IPS DF 6.9 (cell line): ENCODE data around the gene EXOSC1.
"Not testable (repeated sequence)": the region's sequence is repeated elsewhere in the genome, so short reads cannot be mapped to it uniquely, and the experiment has no call there.

Source experiments
- DNase-seq: peaks from one replicate; pipeline ENCODE4 v3.0.0-alpha.2; 2013; ENCODE audit warnings: low read depth, low spot score
- H3K27ac ChIP-seq: one replicate; pipeline ENCODE4 v1.5.1; 2013; ENCODE audit warnings: low read length, control low read depth
- H3K27me3 ChIP-seq: 2 replicates; pipeline ENCODE4 v1.6.1; 2013; ENCODE audit warnings: mild to moderate bottlenecking, low read length; ENCODE audit not compliant: control insufficient read depth, insufficient read depth
- H3K36me3 ChIP-seq: 2 replicates; pipeline ENCODE4 v1.6.1; 2013; ENCODE audit warnings: low read length; ENCODE audit not compliant: control insufficient read depth, insufficient read depth
- H3K4me1 ChIP-seq: 2 replicates; pipeline ENCODE4 v1.6.1; 2013; ENCODE audit warnings: low read length; ENCODE audit not compliant: control insufficient read depth, insufficient read depth
- H3K4me3 ChIP-seq: 2 replicates; pipeline ENCODE4 v1.5.1; 2013; ENCODE audit warnings: mild to moderate bottlenecking, low read length
- H3K9me3 ChIP-seq: 2 replicates; pipeline ENCODE4 v1.6.1; 2013; ENCODE audit warnings: low read length, inconsistent platforms; ENCODE audit not compliant: control insufficient read depth, insufficient read depth
- WGBS: extraction: QIAGEN DNeasy Blood & Tissue Kit; methylation state at CpG from one replicate; pipeline ENCODE4 v1.1.7; 2013; ENCODE audit warnings: mixed read lengths, missing lambda C conversion rate; ENCODE audit not compliant: insufficient read length, insufficient coverage; 5-methylcytosine and 5-hydroxymethylcytosine counted together

Gene EXOSC1

DNA sequence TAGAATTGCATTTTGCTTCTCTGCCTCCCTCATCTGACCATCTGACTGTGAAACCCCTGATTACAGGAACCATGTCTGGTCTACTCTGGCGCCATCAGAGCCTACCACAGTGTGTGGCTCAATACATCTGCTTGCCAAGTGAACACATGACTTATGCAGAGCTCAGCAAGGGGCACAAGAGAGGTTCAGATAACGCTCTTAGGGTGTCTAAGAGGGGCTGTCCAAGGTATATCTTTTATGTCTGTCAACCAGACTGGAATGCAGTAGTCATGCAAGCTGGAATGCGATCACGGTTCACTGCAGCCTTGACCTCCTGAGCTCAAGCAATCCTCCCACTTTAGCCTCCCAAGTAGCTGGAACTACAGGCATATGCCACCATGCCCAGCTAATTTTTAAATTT lies 34.4 kb downstream of the EXOSC1 start:
- Histone ChIP-seq H3K27me3 (no peaks in the 10 kb centered on the region), H3K27ac (no peak overlapping the region), H3K9me3 (no peaks in the 10 kb centered on the region), H3K36me3 (no peaks in the 10 kb centered on the region), H3K4me1 (no peaks in the 10 kb centered on the region), H3K4me3 (no peak overlapping the region)
- WGBS, result no CpG with 5 or more reads among the region's 4 CpGs
- no peak for DNase-seq

DNA sequence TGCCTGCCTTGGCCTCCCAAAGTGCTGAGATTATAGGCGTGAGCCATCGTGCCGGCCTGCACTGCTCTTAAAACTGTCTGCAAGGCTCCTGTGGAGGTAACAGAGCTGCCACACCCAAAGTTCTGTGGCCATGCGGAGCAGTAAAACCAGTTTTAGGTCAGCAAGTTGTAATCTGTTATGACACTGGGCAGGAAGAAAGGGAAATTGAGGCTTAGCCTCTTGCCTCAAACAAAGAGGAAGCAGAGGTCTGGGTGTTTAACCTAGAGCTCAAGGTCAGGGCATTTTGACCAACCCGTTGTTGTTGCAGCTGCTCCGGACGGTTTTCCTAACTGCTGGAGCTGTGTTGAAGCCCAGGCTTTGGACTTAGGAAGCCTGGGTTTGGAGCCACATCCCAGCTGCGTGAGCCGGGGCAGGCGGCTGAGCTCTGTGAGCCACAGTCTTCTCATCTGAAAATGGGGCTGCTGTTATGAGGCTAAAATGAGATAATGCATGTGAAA lies 37.3 kb downstream of the EXOSC1 start:
- no peak for DNase-seq
- Histone ChIP-seq H3K4me3 (no peak overlapping the region), H3K4me1 (no peaks in the 10 kb centered on the region)

DNA sequence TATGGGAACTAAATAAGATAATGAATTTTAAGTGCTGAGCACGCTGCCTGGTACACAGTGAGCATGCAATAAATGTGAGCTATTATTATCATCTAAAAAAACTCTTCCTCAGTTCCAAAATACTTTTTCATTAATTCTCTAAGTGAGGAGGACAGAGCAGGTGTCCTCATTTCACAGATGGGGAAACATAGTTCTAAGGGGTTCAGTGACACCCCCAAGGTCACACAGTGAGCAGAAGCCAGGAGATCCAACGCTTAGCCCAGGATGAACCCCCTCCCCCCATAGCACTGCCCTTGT lies 37.9 kb downstream of the EXOSC1 start:
- H3K27me3 ChIP-seq, result no peaks in the 10 kb centered on the region
- no peaks in the 10 kb centered on the region for H3K9me3 ChIP-seq
- no CpG with 5 or more reads among the region's 2 CpGs for WGBS
- no peak overlapping the region for H3K27ac ChIP-seq
- no peak for DNase-seq
- no peaks in the 10 kb centered on the region for H3K36me3 ChIP-seq
- H3K4me1 ChIP-seq, result no peaks in the 10 kb centered on the region
- H3K4me3 ChIP-seq, result no peak overlapping the region

More for the DNA sequence above, 37.3 kb downstream of the EXOSC1 start:
- H3K27me3 ChIP-seq, result no peaks in the 10 kb centered on the region
- no peaks in the 10 kb centered on the region for H3K36me3 ChIP-seq
- WGBS, result no CpG with 5 or more reads among the region's 10 CpGs
- no peak overlapping the region for H3K27ac ChIP-seq
- H3K9me3 ChIP-seq, result no peaks in the 10 kb centered on the region

DNA sequence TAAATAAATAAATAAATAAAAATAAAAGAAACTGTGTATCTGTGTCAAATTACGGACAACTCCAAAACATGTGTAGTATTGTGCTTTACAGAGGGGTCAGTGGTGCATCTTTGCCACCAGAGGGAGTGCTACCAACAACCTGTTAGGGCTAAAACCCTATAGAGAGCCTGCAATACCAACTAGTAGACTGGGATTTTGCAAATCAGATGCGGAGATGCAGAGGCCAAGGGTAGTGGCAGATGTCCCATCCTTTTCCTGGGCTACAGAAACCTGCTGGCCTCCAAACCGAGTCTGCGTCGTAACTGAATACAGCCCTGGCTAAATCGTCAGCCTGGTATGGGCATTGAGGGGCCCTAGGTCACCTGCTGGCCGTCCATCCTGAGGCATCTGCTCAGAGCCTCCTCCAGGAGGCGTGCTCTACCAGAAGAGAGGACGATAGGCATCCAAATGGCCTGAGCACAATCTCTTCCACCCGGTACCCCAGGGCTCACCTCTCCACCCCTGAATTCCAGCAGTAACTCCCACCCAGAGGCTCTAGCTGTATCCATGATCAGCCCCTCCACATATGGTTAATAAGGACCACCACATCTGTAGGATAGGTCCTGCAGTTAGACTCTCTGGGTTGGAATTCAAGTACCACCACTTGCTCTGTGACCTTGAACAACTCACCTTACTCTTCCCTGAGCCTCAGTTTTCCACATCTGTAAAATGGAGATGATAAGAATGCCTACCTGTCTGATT lies 38.4 kb downstream of the EXOSC1 start:
- WGBS, result no CpG with 5 or more reads among the region's 10 CpGs
- no peaks in the 10 kb centered on the region for H3K9me3 ChIP-seq
- no peaks in the 10 kb centered on the region for H3K36me3 ChIP-seq
- peak overlapping the region; percentile 25; the same call in 1 of the 2 replicates for H3K4me3 ChIP-seq
- no peaks in the 10 kb centered on the region for H3K27me3 ChIP-seq
- no peak overlapping the region for H3K27ac ChIP-seq
- H3K4me1 ChIP-seq, result no peaks in the 10 kb centered on the region
- DNase-seq, result peak; percentile 66

DNA sequence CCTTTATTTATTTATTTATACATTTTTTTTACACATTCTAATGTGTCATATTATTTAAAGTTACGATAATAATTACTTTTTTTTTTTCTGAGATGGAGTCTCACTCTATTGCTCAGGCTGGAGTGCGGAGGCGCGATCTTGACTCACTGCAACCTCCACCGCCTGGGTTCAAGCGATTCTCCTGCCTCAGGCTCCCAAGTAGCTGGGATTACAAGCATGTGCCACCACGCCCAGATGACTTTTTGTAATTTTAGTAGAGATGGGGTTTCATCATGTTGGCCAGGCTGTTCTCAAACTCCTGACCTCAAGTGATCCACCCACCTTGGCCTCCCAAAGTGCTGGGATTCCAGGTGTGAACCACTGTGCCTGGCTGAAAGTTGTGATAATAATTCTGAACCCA lies 39.3 kb downstream of the EXOSC1 start:
- H3K27ac ChIP-seq, DNase-seq, H3K4me1 ChIP-seq, H3K4me3 ChIP-seq, H3K9me3 ChIP-seq, H3K36me3 ChIP-seq, H3K27me3 ChIP-seq: not testable (repeated sequence)
- no CpG with 5 or more reads among the region's 7 CpGs for WGBS

DNA sequence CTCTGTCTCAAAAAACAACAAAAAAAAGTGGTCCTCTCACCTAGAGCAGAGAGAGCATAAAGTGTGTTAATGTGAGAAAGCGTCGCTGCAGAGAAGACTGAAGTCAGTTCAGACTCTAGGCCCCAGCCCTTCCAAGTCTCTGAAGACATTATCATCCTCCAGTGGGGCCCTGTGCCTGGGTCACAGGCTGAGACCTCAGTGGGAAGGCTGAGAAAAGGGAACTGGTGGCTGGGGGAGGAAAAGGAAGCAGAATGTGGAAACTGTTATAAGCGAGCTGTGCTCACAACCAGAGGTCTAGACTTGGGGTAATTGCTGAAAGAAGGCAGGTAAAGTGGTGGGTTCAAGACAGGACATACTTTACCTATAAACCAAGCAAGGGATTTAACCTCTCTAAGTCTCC lies 39.7 kb downstream of the EXOSC1 start:
- Histone ChIP-seq H3K27ac (no peak overlapping the region), H3K4me1 (no peaks in the 10 kb centered on the region), H3K27me3 (no peaks in the 10 kb centered on the region), H3K36me3 (no peaks in the 10 kb centered on the region), H3K4me3 (no peak overlapping the region), H3K9me3 (no peaks in the 10 kb centered on the region)
- WGBS, result no CpG with 5 or more reads among the region's 3 CpGs
- DNase-seq, result no peak

DNA sequence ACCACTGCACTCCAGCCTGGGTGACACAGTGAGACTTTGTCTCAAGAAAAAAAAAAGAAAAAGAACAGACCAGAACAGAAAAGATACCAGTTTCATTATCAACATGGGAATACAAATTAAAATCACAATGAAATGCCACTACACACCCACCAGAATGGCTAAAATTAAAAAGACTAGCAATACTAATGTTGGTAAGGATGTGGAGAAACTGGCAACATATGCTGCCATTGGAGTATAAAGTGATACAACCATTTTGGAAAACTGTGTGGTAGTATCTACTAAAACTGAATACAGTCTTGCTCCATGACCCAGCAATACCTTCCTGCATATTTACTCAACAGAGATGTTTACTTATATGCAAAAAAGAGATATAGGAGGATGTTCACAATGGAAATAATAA lies 41.8 kb downstream of the EXOSC1 start:
- no peak overlapping the region for H3K4me3 ChIP-seq
- H3K27ac ChIP-seq, result no peak overlapping the region
- no peaks in the 10 kb centered on the region for H3K27me3 ChIP-seq

DNA sequence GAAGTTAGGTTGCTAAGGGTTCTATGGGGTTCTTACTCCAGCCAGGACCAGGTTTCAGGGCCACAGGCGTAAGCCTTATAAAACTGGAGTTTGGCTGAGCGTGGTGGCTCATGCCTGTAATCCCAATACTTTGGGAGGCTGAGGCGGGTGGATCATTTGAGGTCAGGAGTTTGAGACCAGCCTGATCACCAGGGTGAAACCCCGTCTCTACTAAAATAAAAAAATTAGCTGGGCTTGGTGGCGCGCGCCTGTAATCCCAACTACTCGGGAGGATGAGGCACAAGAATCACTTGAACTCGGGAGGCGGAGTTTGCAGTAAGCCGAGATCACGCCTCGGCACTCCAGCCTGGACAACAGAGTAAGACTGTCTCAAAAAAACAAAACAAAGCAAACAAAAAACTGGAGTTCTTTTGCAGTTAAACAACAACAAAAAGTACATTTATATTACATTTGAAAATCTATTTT lies 44.3 kb downstream of the EXOSC1 start:
- WGBS, result no CpG with 5 or more reads among the region's 13 CpGs
- Histone ChIP-seq H3K27ac (no peak overlapping the region), H3K27me3 (no peaks in the 10 kb centered on the region), H3K9me3 (no peaks in the 10 kb centered on the region), H3K4me1 (peaks cover 3% of the 10 kb centered on the region; the same call in 1 of the 2 replicates), H3K4me3 (no peak overlapping the region), H3K36me3 (0 out of 2 replicates have a peak, but pooled peaks cover 3% of the 10 kb centered on the region)
- DNase-seq, result no peak

More for the DNA sequence above, 41.8 kb downstream of the EXOSC1 start:
- Histone ChIP-seq H3K9me3 (no peaks in the 10 kb centered on the region), H3K4me1 (peaks cover 3% of the 10 kb centered on the region; the same call in 1 of the 2 replicates), H3K36me3 (no peaks in the 10 kb centered on the region)
- no peak for DNase-seq

DNA sequence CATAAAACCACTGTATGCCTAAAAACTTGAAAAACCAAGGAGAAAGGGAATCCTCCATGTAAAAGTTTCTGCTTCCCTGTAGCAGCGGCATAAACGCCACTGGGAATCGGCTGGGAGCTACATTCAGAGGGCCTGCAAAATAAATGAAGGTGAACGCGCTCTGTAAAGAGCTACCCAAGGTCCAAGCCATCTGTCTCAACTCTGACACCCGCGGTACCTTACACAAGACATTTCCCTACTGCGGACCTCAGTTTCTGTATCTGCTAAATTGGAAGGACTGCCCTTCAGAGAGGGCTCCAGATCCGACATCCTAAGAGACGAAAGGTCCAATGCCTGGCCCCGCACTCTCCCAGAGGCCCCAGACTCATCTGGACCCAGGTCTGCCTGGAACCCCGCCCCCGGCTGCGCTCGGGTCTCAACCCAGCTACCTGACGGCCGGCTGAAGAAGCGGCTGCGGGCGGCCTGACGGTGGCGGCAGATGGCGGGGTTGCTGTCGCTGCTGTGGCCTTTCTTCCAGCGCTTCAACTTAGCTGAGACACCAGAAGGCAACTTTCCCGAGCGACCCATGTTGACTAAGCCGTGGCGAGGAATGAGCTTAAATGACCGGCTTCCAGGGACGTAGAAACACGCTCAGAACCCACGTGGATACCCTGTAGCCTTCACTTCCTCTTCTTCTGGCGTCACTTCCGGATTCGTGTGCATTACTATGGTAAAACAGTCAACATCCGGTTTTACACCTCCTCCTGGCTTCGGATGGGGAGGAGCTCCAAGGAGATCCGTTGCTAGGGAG lies 44.9 kb downstream of the EXOSC1 start, which contains the start of gene RRP12:
RRP12 (minus strand) TSS at position 676 of the 790 bp plus-strand sequence; CDS start at position 567, 109 bp downstream.
- peak; percentile 98 for DNase-seq
- no CpG with 5 or more reads among the region's 39 CpGs for whole genome bisulfite sequencing
- Histone ChIP-seq H3K27ac (no peak within 1 kb of the TSS), H3K36me3 (peaks cover 6% of the 10 kb centered on the region; the same call in 1 of the 2 replicates), H3K4me3 (peak within 1 kb of the TSS; percentile 83; the same call in 1 of the 2 replicates), H3K27me3 (no peaks in the 10 kb centered on the region), H3K9me3 (no peaks in the 10 kb centered on the region), H3K4me1 (peaks cover 3% of the 10 kb centered on the region; the same call in 1 of the 2 replicates)

DNA sequence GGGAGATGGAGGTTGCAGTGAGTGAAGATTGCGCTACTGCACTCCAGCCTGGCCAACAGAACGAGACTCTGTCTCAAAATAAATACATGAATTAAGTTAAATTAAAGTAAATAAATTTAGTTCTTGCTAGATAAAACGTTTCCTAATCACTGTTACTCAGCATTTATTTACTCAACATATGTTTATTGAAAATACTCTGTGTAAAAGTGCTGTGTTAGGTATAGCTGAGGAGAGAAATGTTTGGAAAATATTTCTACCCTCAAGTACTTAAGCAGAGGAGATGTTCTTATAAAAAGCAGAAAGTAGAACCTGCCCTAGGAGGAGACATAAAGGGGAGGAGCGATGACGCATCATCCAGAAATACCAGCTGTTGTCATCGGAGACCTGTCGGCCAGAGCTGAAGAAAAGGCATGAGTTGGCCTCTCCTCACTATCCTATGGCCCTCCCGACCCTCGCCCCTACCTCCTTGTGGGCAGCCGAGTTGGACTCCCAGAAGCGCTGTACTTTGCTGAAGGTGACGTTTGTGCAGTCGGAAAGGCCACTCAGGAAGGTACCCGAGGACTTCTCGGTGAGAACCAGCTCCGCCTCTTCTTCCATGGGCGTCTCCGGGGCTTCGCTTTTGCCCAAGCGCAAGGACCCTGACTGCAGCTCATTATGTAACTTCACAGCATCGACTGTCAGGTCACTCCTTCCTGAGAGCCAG lies 45.8 kb downstream of the EXOSC1 start:
- peak overlapping the region; percentile 83; the same call in 1 of the 2 replicates for H3K4me3 ChIP-seq
- no CpG with 5 or more reads among the region's 21 CpGs for WGBS
- DNase-seq, result no peak
- H3K4me1 ChIP-seq, result peaks cover 3% of the 10 kb centered on the region; the same call in 1 of the 2 replicates
- H3K9me3 ChIP-seq, result no peaks in the 10 kb centered on the region
- peaks cover 9% of the 10 kb centered on the region; the same call in 1 of the 2 replicates for H3K36me3 ChIP-seq
- no peaks in the 10 kb centered on the region for H3K27me3 ChIP-seq
- H3K27ac ChIP-seq, result no peak overlapping the region
